ENCODE results near the gene HOXD9. TPM values are rescaled to one million over a fixed set of nuclear protein-coding genes. Genes with fewer than 3 reads are reported as not detected.

The HOXD9 gene
- polyA plus RNA-seq, 3 donors = not detected

GRCh38 chr2:176097820-176098365 is 24.6 kb upstream of the HOXD9 start:
- peak overlapping the region in 1 of 3 experiments; percentile 73 for H3K4me3 ChIP-seq (replicated peaks in 1 of 3; ENCODE audit: low read depth in 2 of 3, low read length in 3 of 3)
- H3K27ac Mint-ChIP-seq = no peak overlapping the region

More at GRCh38 chr2:176097820-176098365, 24.6 kb upstream of the HOXD9 start:
- intact Hi-C loops (cut with micrococcal nuclease) = loop anchor here (5.0 to 10.0 kb wide), 4 partner anchors 413 to 1763 kb away; partner anchors contain the start of gene SP9 (in 1 of the 2)
- peaks cover 18 to 22% of the 10 kb centered on the region in 2 donors for H3K4me1 ChIP-seq (ENCODE audit: control insufficient read depth in 1 of 2, insufficient read depth in 2 of 2, low read length in 2 of 2)
- H3K36me3 ChIP-seq (replicated peaks in 1 of 2; ENCODE audit: control insufficient read depth in 1 of 2, insufficient read depth in 2 of 2, low read length in 2 of 2) = no peaks in the 10 kb centered on the region
- peaks cover 28% of the 10 kb centered on the region for H3K4me1 Mint-ChIP-seq
- peaks cover 97 to 99% (median 98%) of the 10 kb centered on the region in 3 donors for H3K27me3 Mint-ChIP-seq (ENCODE audit: low read depth in 3 of 3)
- H3K4me2 ChIP-seq (replicated peaks; ENCODE audit: extremely low read depth, low read length, poor library complexity, severe bottlenecking) = peak overlapping the region; percentile 75
- H3K79me2 ChIP-seq (ENCODE audit: insufficient read depth, low read length) = no peaks in the 10 kb centered on the region
- H4K20me1 ChIP-seq (ENCODE audit: insufficient read depth, low read length) = no peaks in the 10 kb centered on the region
- TF ChIP-seq CTCF (IDR thresholded peaks at IDR 0.05) = no peak
- DNase-seq = no peak
- H2AFZ ChIP-seq (ENCODE audit: insufficient read depth, low read depth, low read length, poor library complexity, severe bottlenecking) = peak overlapping the region; percentile 72
- no peak overlapping the region for H3K27ac ChIP-seq (ENCODE audit: low read depth in 1 of 2, low read length in 2 of 2)
- H3K4me3 Mint-ChIP-seq = peak overlapping the region; percentile 75 to 97
- no peak overlapping the region for H3K9ac ChIP-seq (ENCODE audit: insufficient read depth, low read length, poor library complexity, severe bottlenecking)
- WGBS (ENCODE audit: insufficient coverage) = 3% methylated on average over 10 of the region's 18 CpGs
- H3K27me3 ChIP-seq (ENCODE audit: control insufficient read depth in 2 of 2, insufficient read depth in 2 of 2, low read length in 2 of 2) = peaks cover 93 to 100% of the 10 kb centered on the region in 2 donors
- H3K36me3 Mint-ChIP-seq = peaks cover 0 to 4% of the 10 kb centered on the region in 2 donors
- peaks cover 0 to 40% (median 18%) of the 10 kb centered on the region in 7 donors for H3K9me3 Mint-ChIP-seq
- peaks cover 0 to 85% of the 10 kb centered on the region in 2 donors for H3K9me3 ChIP-seq (replicated peaks in 1 of 2; ENCODE audit: control insufficient read depth in 1 of 2, insufficient read depth in 1 of 2, low read length in 2 of 2)

All from CD14-positive monocyte (primary cell).